Activated CD8-positive, alpha-beta memory T cell treated with anti-CD3 and anti-CD28 coated beads for 4 hours (primary cell): ENCODE data around the gene ERBIN.
"Not testable (repeated sequence)": the region's sequence is repeated elsewhere in the genome, so short reads cannot be mapped to it uniquely, and the experiment has no call there.

Experiments
- DNase-seq, 2 donors: peaks; one replicate each; pipeline ENCODE4 v3.0.0-alpha.2; 2020; ENCODE audit warnings: low read depth in 2 of 2

The ERBIN gene

DNA sequence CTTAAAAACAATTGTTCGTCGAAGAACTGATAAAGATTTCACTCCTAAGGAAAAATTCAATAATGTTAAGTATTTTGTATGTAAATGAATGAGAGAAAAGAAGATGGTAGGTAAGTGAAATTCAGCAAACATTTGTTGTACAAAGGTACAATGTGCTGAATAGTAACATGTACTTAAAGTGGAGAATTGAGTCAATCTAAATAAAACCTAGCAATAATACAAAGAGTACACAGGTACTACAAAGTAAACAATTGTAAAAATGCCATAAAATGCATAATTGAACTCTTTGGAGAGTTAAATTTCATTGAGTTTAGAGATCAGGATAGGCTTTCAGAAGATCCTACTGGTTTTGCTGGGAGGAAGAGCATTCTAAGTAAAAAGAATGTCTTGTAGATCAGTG, 82.9 kb downstream of the ERBIN start:
- DNase-seq: no peak

- DNase-seq: no peak
Observed at GRCh38 chr5:66010476-66010875, 84.1 kb downstream of the ERBIN start.

DNA sequence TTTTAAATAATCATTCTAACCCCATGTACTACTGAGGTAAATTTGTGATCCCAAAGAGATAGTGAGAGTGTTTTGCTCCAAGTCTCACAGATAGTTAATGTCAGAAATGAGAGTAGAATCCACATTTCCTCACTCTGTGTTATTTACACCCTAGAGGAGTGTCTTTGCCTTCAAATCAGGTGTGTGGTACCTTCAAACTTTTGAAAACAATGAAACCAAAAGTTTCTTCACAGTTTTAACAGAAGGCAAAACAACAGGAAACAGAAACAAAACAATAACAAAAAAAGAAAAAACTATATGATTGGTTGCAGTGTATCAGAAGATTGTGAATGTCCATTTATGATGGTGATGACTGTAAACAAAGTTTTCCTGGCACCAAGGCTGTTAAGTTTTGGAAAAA, 85.9 kb downstream of the ERBIN start:
- DNase-seq: no peak

GRCh38 chr5:66013397-66013796, 87.0 kb downstream of the ERBIN start:
- DNase-seq: no peak

DNA sequence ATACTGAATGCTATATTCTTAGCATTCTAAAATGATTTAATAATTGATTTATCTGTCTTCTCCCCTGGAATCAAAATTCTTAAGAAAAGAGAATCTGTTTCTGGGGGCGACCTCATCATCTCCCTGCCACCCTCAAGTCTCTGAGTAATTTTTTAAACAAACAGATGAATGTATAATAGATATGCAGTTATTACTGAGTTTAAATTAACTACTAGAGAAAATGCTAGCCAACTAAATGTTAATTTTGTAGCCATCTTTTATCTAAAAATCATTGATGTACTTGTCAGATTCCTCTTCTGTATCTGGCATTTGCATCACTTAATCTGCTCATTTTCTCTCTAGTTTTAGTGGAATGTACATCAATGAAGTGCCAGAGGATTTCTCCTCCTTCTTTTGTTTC, 87.5 kb downstream of the ERBIN start:
- no peak for DNase-seq

GRCh38 chr5:66015196-66015960, 89.0 kb downstream of the ERBIN start:
- no peak for DNase-seq

- DNase-seq: no peak
Observed at GRCh38 chr5:66021585-66021984, 95.2 kb downstream of the ERBIN start.

GRCh38 chr5:66039296-66039695, 112.9 kb downstream of the ERBIN start:
- DNase-seq: no peak

DNA sequence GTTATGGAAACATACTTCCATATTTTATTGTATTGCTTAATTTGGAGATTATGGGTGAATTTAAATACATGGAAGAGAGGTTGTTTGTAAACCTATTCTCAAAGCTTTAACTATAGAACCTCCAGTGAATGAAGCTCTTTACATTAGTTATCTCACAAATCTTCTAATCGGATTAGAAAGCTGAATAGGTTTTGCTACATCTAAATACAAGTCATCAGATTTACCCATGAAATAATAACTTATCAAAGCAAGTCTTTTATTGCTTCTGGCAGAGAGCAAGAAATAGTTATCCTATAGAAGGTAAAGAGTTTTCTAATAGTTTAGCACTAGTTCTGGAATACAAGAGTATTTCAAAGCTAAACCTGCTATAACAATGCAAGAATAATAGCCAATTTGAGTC, 113.3 kb downstream of the ERBIN start:
- DNase-seq: no peak

DNA sequence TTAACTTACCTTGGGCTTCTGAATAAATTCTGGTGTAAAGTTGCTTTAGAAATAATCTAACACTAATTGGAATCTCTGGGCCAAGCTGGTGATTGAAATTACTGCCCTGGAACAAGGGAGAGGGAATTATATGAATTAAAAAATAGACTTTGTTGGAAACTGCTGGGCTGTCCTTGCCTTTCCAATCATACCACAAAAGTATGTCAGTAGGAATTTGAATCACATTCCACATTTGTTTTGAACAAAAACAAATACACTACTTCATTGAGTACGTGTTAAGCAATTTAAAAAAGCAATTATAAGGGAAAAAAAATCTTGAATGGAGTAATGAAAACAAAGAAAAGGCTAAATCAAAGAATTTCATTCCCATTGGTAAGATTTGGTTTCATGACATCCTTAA, 115.3 kb downstream of the ERBIN start:
- DNase-seq: no peak

DNA sequence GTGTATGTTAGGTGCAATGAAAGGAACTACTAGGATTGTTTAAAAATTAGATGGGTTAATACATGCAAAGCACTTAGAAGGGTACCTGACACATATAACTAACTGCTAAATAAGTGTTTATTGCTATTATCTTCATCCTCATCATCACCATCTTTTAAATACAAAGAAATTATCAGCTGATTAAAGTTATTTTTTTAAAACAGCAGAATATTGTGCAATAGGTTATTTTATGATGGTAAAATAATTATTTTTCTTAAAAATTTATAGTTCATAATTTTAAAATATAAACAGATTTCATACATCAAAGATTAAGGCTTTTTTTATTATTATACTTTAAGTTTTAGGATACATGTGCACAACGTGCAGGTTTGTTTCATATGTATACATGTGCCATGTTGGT, 130.9 kb downstream of the ERBIN start:
- no peak for DNase-seq

DNA sequence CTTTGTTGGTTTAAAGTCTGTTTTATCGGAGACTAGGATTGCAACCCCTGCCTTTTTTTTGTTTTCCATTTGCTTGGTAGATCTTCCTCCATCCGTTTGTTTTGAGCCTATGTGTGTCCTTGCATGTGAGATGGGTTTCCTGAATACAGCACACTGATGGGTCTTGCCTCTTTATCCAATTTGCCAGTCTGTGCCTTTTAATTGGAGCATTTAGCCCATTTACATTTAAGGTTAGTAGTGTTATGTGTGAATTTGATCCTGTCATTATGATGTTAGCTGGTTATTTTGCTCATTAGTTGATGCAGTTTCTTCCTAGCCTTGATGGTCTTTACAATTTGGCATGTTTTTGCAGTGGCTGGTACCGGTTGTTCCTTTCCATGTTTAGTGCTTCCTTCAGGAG, 134.9 kb downstream of the ERBIN start:
- DNase-seq: not testable (repeated sequence)

GRCh38 chr5:66063061-66063460, 136.7 kb downstream of the ERBIN start:
- not testable (repeated sequence) for DNase-seq

- DNase-seq: no peak
Observed at GRCh38 chr5:66066826-66067225, 140.5 kb downstream of the ERBIN start.

- no peak for DNase-seq
Observed at GRCh38 chr5:66072031-66072430, 145.7 kb downstream of the ERBIN start.

DNA sequence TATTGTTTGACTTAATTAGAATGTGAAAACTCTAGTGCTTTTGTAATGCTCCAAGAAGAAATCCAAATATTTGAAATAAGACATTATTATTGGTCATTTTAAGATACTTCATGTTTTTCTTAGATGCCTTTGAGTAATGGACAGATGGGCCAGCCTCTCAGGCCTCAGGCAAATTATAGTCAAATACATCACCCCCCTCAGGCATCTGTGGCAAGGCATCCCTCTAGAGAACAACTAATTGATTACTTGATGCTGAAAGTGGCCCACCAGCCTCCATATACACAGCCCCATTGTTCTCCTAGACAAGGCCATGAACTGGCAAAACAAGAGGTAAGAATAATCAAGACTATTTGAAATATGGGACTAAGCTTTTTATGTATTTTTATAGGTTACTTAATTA, 148.5 kb downstream of the ERBIN start:
- DNase-seq: no peak

DNA sequence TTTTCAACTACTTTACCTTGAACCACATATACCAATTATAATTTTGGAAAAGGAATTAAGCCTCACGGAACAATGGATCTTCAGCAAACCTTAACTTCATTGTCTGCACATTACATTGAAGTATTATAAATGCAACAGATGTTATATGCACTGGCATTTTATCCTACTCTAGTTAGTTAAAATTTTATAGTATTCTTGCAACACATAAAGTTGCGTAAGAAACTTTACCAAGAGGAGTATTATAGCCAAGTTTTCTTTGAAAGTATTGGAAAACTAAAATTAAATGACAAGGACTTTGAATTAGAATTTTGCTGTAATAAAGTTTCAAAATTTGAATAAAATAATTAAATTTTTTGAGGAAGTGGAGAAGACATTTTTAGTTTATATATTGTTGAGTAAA, 154.3 kb downstream of the ERBIN start:
- DNase-seq: no peak

DNA sequence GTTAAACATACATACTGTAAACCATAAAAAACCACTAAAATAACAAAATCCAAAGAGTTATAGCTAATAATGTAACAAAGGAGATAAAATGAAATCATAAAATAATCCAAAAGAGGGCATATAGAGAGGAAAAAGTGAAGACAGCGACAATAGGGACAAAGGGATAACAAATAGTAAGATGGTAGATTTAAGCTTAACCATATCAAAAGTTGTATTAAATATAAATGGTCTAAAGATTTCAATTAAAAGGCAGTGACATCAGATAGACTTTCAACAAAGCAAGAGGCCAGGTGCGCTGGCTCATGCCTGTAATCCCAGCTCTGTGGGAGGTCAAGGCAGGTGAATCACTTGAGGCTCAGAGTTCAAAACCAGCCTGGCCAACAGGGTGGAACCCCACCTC, 163.0 kb downstream of the ERBIN start:
- no peak for DNase-seq

GRCh38 chr5:66100851-66101250, 174.5 kb downstream of the ERBIN start:
- no peak for DNase-seq

- DNase-seq: no peak
Observed at GRCh38 chr5:66113160-66113559, 186.8 kb downstream of the ERBIN start.

GRCh38 chr5:66118304-66118703, 191.9 kb downstream of the ERBIN start:
- no peak for DNase-seq

GRCh38 chr5:66122379-66123034, 196.1 kb downstream of the ERBIN start:
- no peak for DNase-seq

DNA sequence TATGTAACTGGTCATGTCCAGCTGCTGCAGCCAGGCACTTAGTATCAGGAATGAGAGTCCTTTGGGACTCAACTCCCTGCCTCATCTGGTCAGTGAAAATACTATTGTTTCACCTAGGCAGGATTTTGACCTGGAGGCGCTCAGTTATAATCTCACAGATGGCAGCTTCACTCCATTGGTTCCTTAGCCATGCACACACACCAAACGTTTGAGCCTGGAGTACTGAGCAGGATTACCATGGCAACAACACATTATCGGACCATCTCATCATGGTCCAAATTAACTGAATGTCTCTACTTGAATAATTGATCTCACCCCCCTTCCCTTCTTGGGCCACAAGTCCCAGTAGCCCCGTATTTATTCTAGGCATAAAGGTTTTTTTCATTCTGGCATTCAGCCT, 202.8 kb downstream of the ERBIN start:
- no peak for DNase-seq

DNA sequence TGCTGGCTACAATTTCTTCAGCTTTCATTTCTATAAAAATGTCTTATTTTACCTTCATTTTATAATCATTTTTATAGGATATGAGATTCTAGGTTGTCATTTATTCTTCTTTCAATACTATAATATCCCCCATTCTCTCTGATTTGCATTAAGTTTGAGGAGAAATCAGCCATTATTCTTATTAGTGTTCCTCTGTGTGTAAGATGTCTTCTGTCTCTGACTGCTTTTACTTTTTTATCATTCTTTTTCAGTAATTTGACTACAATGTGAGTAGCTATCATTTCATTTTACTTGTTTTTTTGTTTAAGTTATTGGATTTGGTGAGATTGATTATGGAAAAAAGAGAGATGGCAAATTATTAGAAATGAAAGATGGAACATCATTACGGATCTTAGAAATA, 204.1 kb downstream of the ERBIN start:
- DNase-seq: no peak
